GM18909 (cell line): Measurements from ENCODE around the gene OTC.

Experiments used
- ATAC-seq: cut with Tn5 transposase; IDR thresholded peaks from one replicate; pipeline ENCODE4 v1.9.1; 2021; ENCODE audit warnings: mild to moderate bottlenecking; ENCODE audit not compliant: unreplicated experiment, poor library complexity

The OTC gene

DNA sequence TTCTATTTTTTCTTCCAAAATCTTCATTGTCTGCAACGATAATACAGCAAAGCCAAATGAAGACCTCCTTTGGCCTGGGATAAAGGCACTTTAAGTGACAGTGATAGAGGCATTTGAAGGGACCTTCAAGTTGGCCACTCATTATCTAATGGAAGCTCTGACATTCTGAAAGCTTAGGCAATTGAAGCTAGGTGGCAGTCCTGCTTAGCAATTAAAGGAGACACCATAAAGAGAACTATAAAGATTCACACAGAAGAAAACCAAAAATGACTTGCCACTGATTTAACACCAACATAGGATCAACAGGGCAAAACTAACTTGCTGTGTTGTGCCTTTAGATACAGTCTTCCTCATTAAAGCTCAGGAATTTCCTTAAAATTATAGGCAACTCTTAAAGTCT lies 105.7 kb downstream of the OTC start:
- ATAC-seq = no peak

DNA sequence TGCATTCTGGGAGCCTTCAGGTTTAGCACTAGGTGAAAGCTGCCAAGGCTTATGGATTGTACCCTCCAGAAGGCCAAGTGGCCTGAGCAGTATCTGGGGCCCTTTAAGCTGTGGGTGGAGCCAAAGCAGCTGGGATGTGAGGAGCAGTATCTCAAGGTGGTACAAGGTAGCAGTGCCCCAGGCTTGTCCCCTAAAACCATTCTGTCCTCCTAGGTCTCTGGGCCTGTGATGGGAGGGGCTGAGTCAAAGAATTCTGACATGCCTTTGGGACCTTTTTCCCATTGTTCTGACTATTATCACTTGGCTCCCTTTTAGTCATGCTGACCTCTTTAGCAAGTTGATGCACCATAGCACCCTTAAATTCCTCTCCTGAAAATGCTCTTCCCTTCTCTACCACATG lies 109.9 kb downstream of the OTC start:
- ATAC-seq = no peak

DNA sequence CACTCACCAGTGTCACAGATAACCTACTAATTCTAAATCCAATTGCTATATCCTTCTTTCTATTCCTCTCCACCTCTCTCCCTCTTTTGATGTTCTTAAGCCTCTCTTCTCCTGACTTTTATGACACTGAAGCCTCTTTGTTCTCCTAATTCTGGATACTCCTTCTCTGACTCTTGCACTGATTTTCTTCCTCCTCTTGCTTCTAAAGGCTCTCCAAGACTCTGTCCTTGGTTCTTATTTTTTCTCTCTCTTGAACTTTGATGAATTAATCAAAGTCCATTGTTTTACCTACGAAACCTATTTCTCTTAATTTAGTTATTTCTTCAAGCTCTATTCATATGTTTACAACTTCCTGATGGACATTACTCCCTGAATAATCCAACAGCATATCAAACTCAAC lies 113.3 kb downstream of the OTC start:
- ATAC-seq = no peak

DNA sequence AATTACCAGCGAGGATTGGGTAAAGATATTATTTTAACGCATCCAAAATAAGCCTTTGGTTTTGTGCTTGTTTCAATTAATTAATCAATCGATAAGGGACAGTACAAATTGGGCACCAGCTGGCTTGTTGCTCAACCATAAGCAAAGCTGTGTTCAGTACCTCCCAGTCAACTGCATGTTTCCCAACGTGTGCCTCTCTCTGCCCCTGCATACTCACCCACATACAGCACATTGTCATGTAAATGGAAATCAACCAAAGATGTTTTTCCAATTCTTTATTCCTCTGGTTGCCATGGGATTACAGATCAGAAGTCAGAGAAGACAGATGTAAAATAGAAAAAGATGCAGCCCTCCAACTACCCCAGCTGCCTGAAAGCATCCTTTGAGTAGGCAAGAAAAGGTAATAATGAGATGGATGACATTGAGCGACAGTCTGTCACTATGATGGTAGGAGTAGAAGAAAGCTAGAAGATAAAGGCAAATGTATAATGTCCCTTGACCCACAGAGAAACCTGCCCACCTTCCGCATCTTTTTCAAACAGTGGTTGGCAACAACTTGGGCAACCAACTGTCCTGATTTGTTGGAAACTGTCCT lies 116.3 kb downstream of the OTC start:
- ATAC-seq = no peak
